ENCODE data around the gene TNFSF13B.
"Not testable (repeated sequence)": the region's sequence is repeated elsewhere in the genome, so short reads cannot be mapped to it uniquely, and the experiment has no call there.

Gene TNFSF13B

GRCh38 chr13:108281901-108282300 lies 12.4 kb downstream of the TNFSF13B start:
- no peak for DNase-seq (ENCODE audit: low spot score)

- DNase-seq (ENCODE audit: low spot score): peak; percentile 8
Observed at GRCh38 chr13:108283110-108283509, 13.6 kb downstream of the TNFSF13B start.

- no peak for DNase-seq (ENCODE audit: low spot score)
Observed at GRCh38 chr13:108288741-108289140, 19.2 kb downstream of the TNFSF13B start.

- no peak for DNase-seq (ENCODE audit: low spot score)
Observed at GRCh38 chr13:108289819-108290218, 20.3 kb downstream of the TNFSF13B start.

GRCh38 chr13:108297114-108297513 lies 27.6 kb downstream of the TNFSF13B start:
- no peak for DNase-seq (ENCODE audit: low spot score)

GRCh38 chr13:108302279-108302678 lies 32.8 kb downstream of the TNFSF13B start:
- DNase-seq (ENCODE audit: low spot score): no peak

GRCh38 chr13:108304170-108305016 lies 34.9 kb downstream of the TNFSF13B start:
- no peak for DNase-seq (ENCODE audit: low spot score)

GRCh38 chr13:108305655-108306054 lies 36.1 kb downstream of the TNFSF13B start:
- no peak for DNase-seq (ENCODE audit: low spot score)

- DNase-seq (ENCODE audit: low spot score): no peak
Observed at GRCh38 chr13:108306860-108307259, 37.3 kb downstream of the TNFSF13B start.

- DNase-seq (ENCODE audit: low spot score): not testable (repeated sequence)
Observed at GRCh38 chr13:108311596-108311995, 42.1 kb downstream of the TNFSF13B start.

- no peak for DNase-seq (ENCODE audit: low spot score)
Observed at GRCh38 chr13:108313382-108313781, 43.9 kb downstream of the TNFSF13B start.

- no peak for DNase-seq (ENCODE audit: low spot score)
Observed at GRCh38 chr13:108315273-108315672, 45.8 kb downstream of the TNFSF13B start.

GRCh38 chr13:108315991-108316390 lies 46.5 kb downstream of the TNFSF13B start:
- DNase-seq (ENCODE audit: low spot score): no peak

- DNase-seq (ENCODE audit: low spot score): no peak
Observed at GRCh38 chr13:108316413-108316812, 46.9 kb downstream of the TNFSF13B start.

- peak; percentile 64 for DNase-seq (ENCODE audit: low spot score)
Observed at GRCh38 chr13:108322206-108322824, 52.8 kb downstream of the TNFSF13B start.

- DNase-seq (ENCODE audit: low spot score): no peak
Observed at GRCh38 chr13:108323031-108323430, 53.5 kb downstream of the TNFSF13B start.

- DNase-seq (ENCODE audit: low spot score): no peak
Observed at GRCh38 chr13:108325863-108326262, 56.3 kb downstream of the TNFSF13B start.

GRCh38 chr13:108326309-108326708 lies 56.8 kb downstream of the TNFSF13B start:
- no peak for DNase-seq (ENCODE audit: low spot score)

- DNase-seq (ENCODE audit: low spot score): no peak
Observed at GRCh38 chr13:108328848-108329247, 59.3 kb downstream of the TNFSF13B start.

- DNase-seq (ENCODE audit: low spot score): no peak
Observed at GRCh38 chr13:108332791-108333190, 63.3 kb downstream of the TNFSF13B start.

GRCh38 chr13:108342369-108343289 lies 73.1 kb downstream of the TNFSF13B start:
- peak; percentile 44 for DNase-seq (ENCODE audit: low spot score)

GRCh38 chr13:108345016-108345415 lies 75.5 kb downstream of the TNFSF13B start:
- no peak for DNase-seq (ENCODE audit: low spot score)

All from GM03348 (cell line).